Suppressor macrophage treated with lipopolysaccharide for 1 hour (primary cell): ENCODE measurements around the gene GPR15.

Experiments
- DNase-seq, 3 donors: peaks; one replicate each; pipeline ENCODE4 v3.0.0-alpha.2; 2020 to 2022

GPR15 gene

DNA sequence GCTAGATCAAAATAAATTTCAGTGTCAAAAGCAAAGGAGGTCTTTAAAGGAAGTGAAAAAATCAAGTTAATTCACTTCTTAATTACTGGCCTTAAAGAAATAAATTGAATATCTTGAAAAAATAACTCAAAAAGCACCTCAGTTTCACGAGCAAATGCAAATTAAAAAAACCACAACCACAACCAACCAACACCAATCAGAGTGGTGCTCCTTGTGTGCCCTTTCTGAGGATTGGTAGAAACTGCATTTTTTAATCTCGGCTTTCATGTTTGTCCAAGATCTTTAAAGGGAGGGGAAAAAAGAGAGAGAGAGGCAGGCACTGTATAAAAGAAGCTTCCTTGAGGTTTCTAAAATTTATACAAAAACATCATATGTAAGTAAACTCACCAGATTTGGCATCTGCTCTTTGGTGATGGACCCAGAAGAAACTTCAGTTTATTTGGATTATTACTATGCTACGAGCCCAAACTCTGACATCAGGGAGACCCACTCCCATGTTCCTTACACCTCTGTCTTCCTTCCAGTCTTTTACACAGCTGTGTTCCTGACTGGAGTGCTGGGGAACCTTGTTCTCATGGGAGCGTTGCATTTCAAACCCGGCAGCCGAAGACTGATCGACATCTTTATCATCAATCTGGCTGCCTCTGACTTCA is at the start of gene GPR15:
Gene GPR15 (plus strand): TSS at position 357 of the 653 bp plus-strand sequence. CDS start 56 bp downstream, at position 413.
- no peak for DNase-seq

DNA sequence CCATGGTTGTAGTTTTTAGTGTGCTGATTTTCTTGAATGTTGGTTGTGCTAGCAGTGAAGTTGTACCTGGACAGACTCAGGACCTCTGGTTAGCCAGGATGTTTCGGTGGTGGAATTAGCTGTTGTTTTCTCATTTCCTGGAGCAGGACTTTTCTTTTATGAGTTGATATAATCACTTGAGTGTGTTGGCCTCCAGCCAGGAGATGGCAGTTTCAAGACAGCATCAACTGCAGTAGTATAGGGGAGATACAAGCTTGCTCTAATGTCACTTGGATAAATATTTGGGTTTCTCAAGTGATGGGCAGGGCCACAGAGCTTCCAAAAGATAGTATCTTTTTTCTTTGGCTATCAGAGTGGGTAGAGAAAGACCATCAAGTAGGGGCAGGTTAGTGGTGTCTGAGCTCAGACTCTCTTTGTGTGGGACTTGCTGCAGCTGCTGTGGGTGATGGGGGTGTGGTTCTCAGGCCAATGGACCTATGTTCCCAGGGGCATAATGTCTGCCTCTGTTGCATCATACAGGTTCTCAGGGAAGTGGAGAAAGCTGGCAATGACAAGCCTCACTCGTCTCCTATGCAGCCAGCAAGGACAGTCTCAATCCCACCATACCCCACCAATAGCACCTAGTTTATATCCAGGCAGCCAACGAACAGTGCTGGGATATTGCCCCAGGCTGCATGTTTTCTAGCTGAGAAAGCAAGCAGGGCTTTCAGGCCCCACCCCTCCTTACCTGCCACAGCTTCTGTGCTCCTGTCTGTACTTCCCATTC is 48.9 kb upstream of the GPR15 start:
- no peak for DNase-seq

- no peak for DNase-seq
Observed at GRCh38 chr3:98483626-98484025, 48.2 kb upstream of the GPR15 start.

GRCh38 chr3:98497381-98497780 is 34.4 kb upstream of the GPR15 start, which contains the start of gene OR5K2:
OR5K2 (plus strand) TSS chr3:98497681; CDS start chr3:98497681, 0 bp downstream.
- no peak for DNase-seq

- DNase-seq = no peak
Observed at GRCh38 chr3:98500019-98500418, 31.8 kb upstream of the GPR15 start.

GRCh38 chr3:98501270-98501669 is 30.5 kb upstream of the GPR15 start:
- DNase-seq = no peak

GRCh38 chr3:98501863-98502576 is 29.8 kb upstream of the GPR15 start:
- DNase-seq = no peak

DNA sequence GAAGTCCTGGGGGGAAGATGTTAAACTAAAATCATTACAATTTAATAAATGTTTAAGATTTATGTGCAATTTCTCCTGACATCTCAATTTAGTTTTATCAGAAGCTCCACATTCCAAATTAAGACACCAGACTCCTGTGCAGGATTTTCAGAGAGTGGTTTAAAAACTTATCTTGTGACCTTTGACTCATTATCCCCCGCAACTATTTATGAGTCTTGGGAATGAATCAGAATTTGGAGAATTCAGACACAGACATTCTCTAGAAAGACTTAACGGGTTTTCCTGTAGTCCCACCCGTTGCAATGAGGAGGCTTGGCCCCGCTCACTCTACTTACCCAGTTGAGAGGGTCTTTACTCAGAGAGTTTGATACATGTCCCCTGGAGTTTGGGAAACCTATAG is 27.2 kb upstream of the GPR15 start:
- no peak for DNase-seq

GRCh38 chr3:98508582-98508981 is 23.2 kb upstream of the GPR15 start:
- DNase-seq = no peak

- DNase-seq = no peak
Observed at GRCh38 chr3:98512576-98512975, 19.2 kb upstream of the GPR15 start.

DNA sequence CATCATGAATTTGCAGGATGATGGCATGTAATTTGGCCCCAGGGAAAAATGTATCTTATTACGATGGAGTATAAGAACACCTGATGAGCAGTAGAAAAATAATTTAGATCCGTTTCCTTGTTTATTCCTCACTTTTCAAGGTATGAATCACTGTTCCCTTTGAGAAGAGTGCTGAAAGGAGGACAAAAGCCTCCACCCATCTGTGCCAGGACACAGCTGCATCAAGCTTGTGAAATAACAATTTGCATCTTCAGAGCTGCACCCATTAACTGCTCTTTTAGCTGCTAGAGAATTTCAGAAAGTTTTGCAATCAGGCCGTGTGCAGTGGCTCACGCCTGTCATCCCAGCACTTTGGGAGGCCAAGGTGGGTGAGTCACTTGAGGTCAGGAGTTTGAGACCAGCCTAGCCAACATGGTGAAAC is 18.7 kb upstream of the GPR15 start:
- DNase-seq = peak in 1 of 3 donors; percentile 18

DNA sequence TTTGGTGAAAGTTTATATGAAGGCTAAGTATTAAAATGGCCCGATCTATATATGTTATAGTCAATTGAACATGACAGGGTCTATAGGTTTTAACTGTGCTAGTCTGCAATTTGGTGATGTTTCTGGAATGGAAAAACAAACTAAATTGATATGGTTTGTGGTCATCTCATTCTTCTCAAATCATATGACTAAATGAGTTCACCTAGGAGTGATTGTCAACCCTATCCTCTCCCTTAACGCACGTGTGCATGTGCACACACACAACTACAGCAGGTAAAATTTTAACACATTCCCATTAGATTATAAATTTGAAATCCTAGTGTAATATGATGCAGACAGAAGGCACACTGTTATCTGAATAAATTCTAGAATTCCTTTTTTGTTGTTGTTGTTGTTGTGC is 18.0 kb upstream of the GPR15 start:
- no peak for DNase-seq

GRCh38 chr3:98514948-98515347 is 16.8 kb upstream of the GPR15 start:
- DNase-seq = no peak

- no peak for DNase-seq
Observed at GRCh38 chr3:98518816-98519215, 13.0 kb upstream of the GPR15 start.

- DNase-seq = no peak
Observed at GRCh38 chr3:98519351-98519750, 12.4 kb upstream of the GPR15 start.

DNA sequence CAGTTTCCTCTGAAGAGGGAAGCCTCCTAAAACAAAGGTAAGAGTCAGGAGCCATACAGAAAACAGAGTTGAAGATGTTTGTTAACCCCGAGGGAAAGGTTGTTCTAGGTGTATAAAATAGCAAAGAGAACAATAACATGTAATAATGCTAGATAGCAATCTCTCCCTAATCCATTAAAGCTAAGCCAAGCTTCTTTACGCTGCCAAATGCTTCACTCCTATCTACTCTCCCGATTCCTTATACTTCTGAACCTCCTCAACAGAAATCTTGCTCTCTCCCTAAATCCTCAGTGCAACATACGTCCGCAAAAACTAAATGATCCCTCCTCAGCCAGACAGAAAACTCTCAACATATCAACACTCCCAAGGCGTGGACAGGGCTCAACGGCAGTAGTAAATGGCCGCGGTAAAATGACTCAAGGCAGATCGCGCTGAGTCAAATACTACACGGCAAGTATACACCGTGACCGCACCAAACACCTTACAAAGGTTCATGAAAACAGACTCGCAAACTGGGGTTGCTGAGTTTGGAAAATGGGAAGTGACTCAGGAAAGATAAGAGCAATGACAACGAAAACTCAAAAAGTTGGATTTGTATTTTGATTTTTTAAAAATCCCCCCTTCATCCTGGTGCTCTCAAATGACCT is 9.8 kb upstream of the GPR15 start:
- peak; percentile 48 to 57 (median 55) for DNase-seq

- DNase-seq = peak; percentile 97 to 99 (median 98)
Observed at GRCh38 chr3:98522544-98523281, 9.1 kb upstream of the GPR15 start, which contains the start of gene CLDND1. CLDND1 (minus strand) TSS chr3:98522902; CDS start chr3:98521424, 1,478 bp downstream.

DNA sequence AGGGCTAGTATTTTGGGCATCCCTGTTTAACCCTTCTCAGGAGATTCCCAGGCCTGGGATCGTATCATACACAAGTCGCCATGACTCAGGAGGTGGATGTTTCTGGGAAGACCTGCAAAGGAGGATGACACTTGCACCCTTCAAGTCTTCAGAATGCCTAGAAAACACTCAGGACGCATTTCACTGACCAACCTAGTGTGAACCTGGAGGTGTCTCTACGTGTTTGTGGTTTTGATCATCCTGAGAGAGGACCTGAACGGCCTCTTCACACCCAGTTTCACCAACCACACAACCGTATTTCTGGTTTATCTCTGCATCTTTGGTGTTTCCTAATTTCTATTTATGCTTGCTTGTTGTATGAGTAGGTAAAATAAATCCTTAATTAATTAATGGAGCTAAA is 6.3 kb upstream of the GPR15 start:
- DNase-seq = no peak

DNA sequence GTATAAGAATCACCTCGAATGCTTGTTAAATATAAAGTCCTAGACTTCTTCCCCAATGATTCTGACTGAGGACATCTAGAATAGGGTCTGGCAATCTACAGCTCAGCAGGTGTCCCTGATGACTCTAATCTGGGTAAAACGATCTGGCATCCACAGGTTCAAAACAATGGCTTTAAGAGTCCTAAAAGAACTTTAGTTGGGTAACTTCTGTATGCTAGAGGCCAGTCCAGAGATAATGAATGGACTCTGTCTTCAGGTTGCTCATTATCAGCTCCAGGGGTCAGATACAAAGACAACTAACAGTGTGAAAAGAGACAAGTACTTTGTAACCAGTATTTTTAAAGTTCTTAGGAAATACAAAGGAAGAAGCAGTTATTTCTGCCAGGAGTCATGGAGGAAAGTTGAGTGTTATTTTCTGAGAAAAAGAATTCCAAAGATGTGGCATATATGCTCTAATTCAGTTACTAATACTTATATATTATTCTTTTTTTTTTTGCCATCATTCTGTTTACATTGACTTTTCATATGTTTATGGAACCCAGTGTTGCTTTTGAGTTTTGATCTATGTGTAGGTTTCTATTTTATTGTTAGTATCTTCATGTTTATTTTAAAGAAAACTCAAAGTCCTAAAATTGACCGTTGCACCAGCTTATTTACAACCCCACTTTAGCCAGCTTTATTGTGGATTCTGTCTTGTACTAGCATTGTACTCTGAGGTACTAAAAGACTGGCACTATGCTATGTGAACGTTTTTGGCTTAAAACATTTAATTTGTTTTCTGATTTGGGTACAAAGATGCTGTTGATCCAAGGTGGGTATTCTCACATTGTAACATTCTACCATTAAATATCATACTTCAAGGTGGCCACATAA is 3.1 kb upstream of the GPR15 start:
- no peak for DNase-seq

DNA sequence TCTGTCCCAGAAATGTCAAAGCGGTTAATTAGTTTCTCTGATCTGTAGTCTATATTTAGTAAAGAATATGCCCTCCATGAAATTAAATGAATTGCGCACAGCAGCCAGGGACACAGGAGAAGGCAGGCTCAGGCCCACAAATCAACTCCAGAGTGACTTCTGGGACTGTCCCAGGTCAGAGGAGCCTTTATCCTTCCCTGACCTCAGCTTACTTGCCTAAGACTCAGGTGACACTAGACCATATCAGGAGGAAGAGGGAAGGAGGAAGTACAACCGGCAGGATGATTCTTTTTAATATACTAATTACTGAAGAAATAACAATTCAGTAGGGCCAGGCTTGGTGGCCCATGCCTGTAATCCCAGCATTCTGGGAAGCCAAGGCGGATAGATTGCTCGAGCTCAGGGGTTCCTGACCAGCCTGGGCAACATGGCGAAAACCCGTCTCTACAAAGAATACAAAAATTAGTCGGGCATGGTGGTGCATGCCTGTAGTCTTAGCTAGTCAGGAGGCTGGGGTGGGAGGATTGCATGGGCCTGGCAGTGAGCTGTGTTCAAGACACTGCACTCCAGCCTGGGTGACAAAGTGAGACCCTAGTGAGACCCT is 1.8 kb upstream of the GPR15 start:
- peak in 1 of 3 donors; percentile 9 for DNase-seq

DNA sequence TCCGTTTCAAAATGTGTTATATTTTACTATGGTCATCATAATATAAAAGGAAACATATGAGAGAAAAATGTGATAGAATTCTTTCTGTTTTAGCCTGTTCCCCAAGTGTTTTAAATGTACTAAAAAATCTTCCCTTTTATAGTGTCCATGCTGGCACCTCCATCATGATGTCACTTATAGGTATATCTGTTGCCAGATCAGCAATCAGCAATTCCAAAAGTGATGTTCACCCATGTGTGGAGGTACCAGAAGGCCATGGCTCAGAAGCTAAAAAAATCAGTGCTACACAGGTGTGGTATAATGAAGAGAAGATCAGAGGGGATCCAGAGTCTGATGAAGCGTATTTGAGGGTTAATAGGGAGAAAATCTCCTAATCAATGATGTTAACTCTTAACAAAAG is 1.1 kb upstream of the GPR15 start:
- DNase-seq = no peak
